Ishikawa (cell line): ENCODE data around the gene TCP11L2.
A peak's percentile ranks its signal among the peaks of the same experiment; 100 is the strongest.

ENCODE experiments used
- CEBPB ChIP-seq: IDR thresholded peaks from 2 replicates; pipeline ENCODE4 v1.6.1; 2012
- CREB1 ChIP-seq: IDR thresholded peaks from 2 replicates; pipeline ENCODE4 v1.6.1; 2012; ENCODE audit warnings: low read depth
- EGR1 ChIP-seq: IDR thresholded peaks from 2 replicates; pipeline ENCODE4 v1.6.1; 2012
- EP300 ChIP-seq: IDR thresholded peaks from 2 replicates; pipeline ENCODE4 v1.6.1; 2012; ENCODE audit warnings: borderline replicate concordance
- FOXM1 ChIP-seq: IDR thresholded peaks from 2 replicates; pipeline ENCODE4 v1.6.1; 2012; ENCODE audit warnings: low read depth, borderline replicate concordance
- MAX ChIP-seq: IDR thresholded peaks from 2 replicates; pipeline ENCODE4 v1.6.1; 2012
- NFIC ChIP-seq: IDR thresholded peaks from 2 replicates; pipeline ENCODE4 v1.6.1; 2012
- RAD21 ChIP-seq: IDR thresholded peaks from 2 replicates; pipeline ENCODE4 v1.6.1; 2012; ENCODE audit warnings: low read depth
- REST ChIP-seq: IDR thresholded peaks from 2 replicates; pipeline ENCODE4 v1.6.1; 2012; ENCODE audit warnings: low read depth, mild to moderate bottlenecking
- TAF1 ChIP-seq: IDR thresholded peaks from 2 replicates; pipeline ENCODE4 v1.6.1; 2012; ENCODE audit warnings: low read depth, mild to moderate bottlenecking
- TCF12 ChIP-seq: IDR thresholded peaks from 2 replicates; pipeline ENCODE4 v1.6.1; 2012; ENCODE audit warnings: low read depth
- TEAD4 ChIP-seq: IDR thresholded peaks from 2 replicates; pipeline ENCODE4 v1.6.1; 2012
- USF1 ChIP-seq: IDR thresholded peaks from 2 replicates; pipeline ENCODE4 v1.6.1; 2012
- YY1 ChIP-seq: IDR thresholded peaks from 2 replicates; pipeline ENCODE4 v1.6.1; 2012; ENCODE audit warnings: low read depth
- ZBTB7A ChIP-seq: IDR thresholded peaks from 2 replicates; pipeline ENCODE4 v1.6.1; 2012; ENCODE audit warnings: low read depth

Gene TCP11L2

GRCh38 chr12:106359646-106360399, 57.3 kb downstream of the TCP11L2 start:
- no peak for TF ChIP-seq CREB1
- no peak for TF ChIP-seq REST
- no peak for TF ChIP-seq FOXM1
- TF ChIP-seq MAX: no peak
- TF ChIP-seq TAF1: no peak
- TF ChIP-seq USF1: no peak
- no peak for TF ChIP-seq CEBPB

GRCh38 chr12:106360400-106360994, 58.0 kb downstream of the TCP11L2 start:
- TF ChIP-seq EGR1 (no peak), ZBTB7A (no peak)

GRCh38 chr12:106362971-106363370, 60.4 kb downstream of the TCP11L2 start:
- TF ChIP-seq TEAD4 (no peak), EGR1 (no peak), USF1 (peak; percentile 40; the same call in 1 of the 2 replicates), MAX (no peak), CEBPB (no peak), RAD21 (no peak)

- no peak for TF ChIP-seq REST
- TF ChIP-seq EP300: no peak
- no peak for TF ChIP-seq EGR1
- no peak for TF ChIP-seq MAX
- no peak for TF ChIP-seq YY1
- TF ChIP-seq CEBPB: no peak
- no peak for TF ChIP-seq NFIC
- TF ChIP-seq TAF1: no peak
- no peak for TF ChIP-seq CREB1
- TF ChIP-seq ZBTB7A: no peak
- no peak for TF ChIP-seq TEAD4
- TF ChIP-seq USF1: no peak
- TF ChIP-seq RAD21: no peak
- TF ChIP-seq TCF12: no peak
These were observed 61.7 kb downstream of the TCP11L2 start for GRCh38 chr12:106364261-106364660.

GRCh38 chr12:106369624-106370346, 67.3 kb downstream of the TCP11L2 start:
- no peak for TF ChIP-seq YY1
- TF ChIP-seq CREB1: no peak
- TF ChIP-seq TEAD4: peak; percentile 64
